ENCODE measurements around the gene TRPM8. TPM values are rescaled to one million over a fixed set of nuclear protein-coding genes. Genes with fewer than 3 reads are reported as not detected.
A peak's percentile ranks its signal among the peaks of the same experiment; 100 is the strongest.

Gene TRPM8
- total and polyA plus RNA-seq, 2 of the 8 experiments (the other 6 are each of a cell fraction or from before 2014, with no cell fraction given): 0.18 to 0.54 TPM

GRCh38 chr2:234003972-234004617 is 86.9 kb downstream of the TRPM8 start:
- H2BK120ac ChIP-seq (replicated peaks; ENCODE audit: low read depth, low read length): no peak overlapping the region
- no peak overlapping the region for H3K27ac ChIP-seq (ENCODE audit: low read depth, low read length)
- H3K23me2 ChIP-seq (ENCODE audit: low read depth, low read length): no peaks in the 10 kb centered on the region
- no peak overlapping the region for H3K4me3 ChIP-seq (ENCODE audit: extremely low read depth in 1 of 4, insufficient read depth in 2 of 4, low read depth in 3 of 4, low read length in 4 of 4)
- POLR2A ChIA-PET (ENCODE audit: partially characterized antibody): no interaction called here
- no peaks in the 10 kb centered on the region for H3K79me1 ChIP-seq (ENCODE audit: low read depth, low read length)
- no peak overlapping the region for H3K4ac ChIP-seq (replicated peaks; ENCODE audit: insufficient read length, low read depth, low read length)
- H4K20me1 ChIP-seq (replicated peaks in 1 of 2; ENCODE audit: control insufficient read depth in 1 of 2, insufficient read depth in 2 of 2, low read length in 2 of 2): no peaks in the 10 kb centered on the region
- no peaks in the 10 kb centered on the region for H3K9me3 ChIP-seq (ENCODE audit: insufficient read depth in 2 of 2, low read depth in 1 of 2, low read length in 1 of 2)
- H2BK5ac ChIP-seq (ENCODE audit: low read depth, low read length): no peak overlapping the region
- H2BK15ac ChIP-seq (ENCODE audit: low read length): no peak overlapping the region
- no peak overlapping the region for H3K56ac ChIP-seq (replicated peaks; ENCODE audit: insufficient read length, low read depth, low read length)
- H3K4me1 ChIP-seq (replicated peaks in 1 of 4; ENCODE audit: control insufficient read depth in 3 of 4, insufficient read depth in 4 of 4, low read length in 3 of 4): peaks cover 0 to 8% (median under 1%) of the 10 kb centered on the region in 4 experiments; a peak in 5 of 7 replicates
- no peak overlapping the region for H2BK12ac ChIP-seq (ENCODE audit: low read depth, low read length)
- no peak overlapping the region for H4K91ac ChIP-seq (replicated peaks; ENCODE audit: insufficient read length, low read length)
- WGBS, 2 experiments (ENCODE audit: extremely low coverage in 1 of 2, insufficient coverage in 1 of 2, insufficient read length in 1 of 2, insufficient replicate concordance in 2 of 2, low coverage in 1 of 2, low lambda C conversion rate in 2 of 2, missing lambda C conversion rate in 1 of 2): 67% methylated on average over 8 of the region's 8 CpGs; no CpG with 5 or more reads in 1 of the 2 experiments
- H3K9ac ChIP-seq (replicated peaks in 1 of 4; ENCODE audit: extremely low read depth in 1 of 4, low read depth in 3 of 4, low read length in 3 of 4): no peak overlapping the region
- H3K36me3 ChIP-seq (ENCODE audit: control insufficient read depth in 2 of 4, insufficient read depth in 4 of 4, low read length in 3 of 4): no peaks in the 10 kb centered on the region
- H3K4me2 ChIP-seq (ENCODE audit: insufficient read depth in 1 of 2, low read depth in 2 of 2, low read length in 2 of 2): no peak overlapping the region; a peak in 1 of 4 replicates
- H4K5ac ChIP-seq (ENCODE audit: insufficient read length, low read depth, low read length): no peak overlapping the region
- peak; percentile 48 for FAIRE-seq
- no peak for DNase-seq (ENCODE audit: low read depth in 1 of 2, low spot score in 2 of 2)
- no peak overlapping the region for H2BK20ac ChIP-seq (ENCODE audit: low read length)
- H3K14ac ChIP-seq (ENCODE audit: insufficient read length): no peak overlapping the region
- TF ChIP-seq GTF2F1 (IDR thresholded peaks at IDR 0.05; ENCODE audit: borderline replicate concordance, low read depth, low read length) (no peak), E2F6 (IDR thresholded peaks at IDR 0.05) (no peak), RAD21 (IDR thresholded peaks at IDR 0.05 in 1 of 2, conservative IDR thresholded peaks at IDR 0.05 in 1 of 2; ENCODE audit: low read depth in 2 of 2, low read length in 2 of 2) (no peak), HDAC6 (IDR thresholded peaks at IDR 0.05; ENCODE audit: low read depth, low read length) (no peak), MAFK (IDR thresholded peaks at IDR 0.05; ENCODE audit: low read depth, low read length) (no peak), HDAC2 (IDR thresholded peaks at IDR 0.05; ENCODE audit: borderline replicate concordance in 1 of 2, low read depth in 2 of 2, low read length in 2 of 2) (no peak), RNF2 (IDR thresholded peaks at IDR 0.05; ENCODE audit: borderline replicate concordance, low read depth, low read length, missing control alignments, poor library complexity, severe bottlenecking) (no peak)
- H3K27me3 ChIP-seq (replicated peaks in 1 of 4; ENCODE audit: control insufficient read depth in 3 of 4, extremely low read depth in 1 of 4, insufficient read depth in 3 of 4, low read length in 3 of 4): no peaks in the 10 kb centered on the region
- no peak overlapping the region for H2AFZ ChIP-seq (ENCODE audit: low read length)
- no peak overlapping the region for H2AK5ac ChIP-seq (ENCODE audit: low read depth, low read length)
- H3K18ac ChIP-seq (ENCODE audit: extremely low read depth, low read length): no peak overlapping the region
- no peaks in the 10 kb centered on the region for H3K79me2 ChIP-seq (ENCODE audit: control insufficient read depth in 1 of 2, insufficient read depth in 2 of 2, low read length in 2 of 2)
- CTCF ChIA-PET (ENCODE audit: partially characterized antibody): no interaction called here
- no peak overlapping the region for H4K8ac ChIP-seq (ENCODE audit: extremely low read depth, insufficient read depth, low read length)
- H3K23ac ChIP-seq (ENCODE audit: insufficient read length): no peak overlapping the region
